ENCODE measurements around the gene GLCCI1. TPM values are rescaled to one million over a fixed set of nuclear protein-coding genes. Genes with fewer than 3 reads are reported as not detected.

GLCCI1 gene
- total RNA-seq, 2 experiments from 2014 or later: 12.9 to 13.3 TPM

GRCh38 chr7:7938471-7938870, 30.1 kb upstream of the GLCCI1 start:
- Mint-ChIP-seq H3K27me3 (ENCODE audit: low read depth) (no peaks in the 10 kb centered on the region), H3K27ac (no peak overlapping the region), H3K36me3 (ENCODE audit: low read depth) (no peaks in the 10 kb centered on the region), H3K9me3 (no peaks in the 10 kb centered on the region), H3K4me3 (no peak overlapping the region), H3K4me1 (ENCODE audit: low read depth) (no peaks in the 10 kb centered on the region)
- intact Hi-C loops (cut with micrococcal nuclease): no loop called here
- CTCF ChIA-PET: no interaction called here
- DNase-seq: no peak

- Mint-ChIP-seq H3K4me1 (ENCODE audit: low read depth) (peaks cover 16% of the 10 kb centered on the region), H3K4me3 (no peak overlapping the region), H3K9me3 (no peaks in the 10 kb centered on the region), H3K27me3 (ENCODE audit: low read depth) (no peaks in the 10 kb centered on the region), H3K36me3 (ENCODE audit: low read depth) (no peaks in the 10 kb centered on the region), H3K27ac (peak overlapping the region; percentile 10)
- no peak for DNase-seq
- intact Hi-C loops (cut with micrococcal nuclease): loop anchor here (1.0 kb wide), 1 partner anchor 24 kb away; the partner anchor contains the start of gene GLCCI1
- CTCF ChIA-PET: interaction anchor here (1.0 to 1.4 kb wide), 2 partner anchors 11 to 841 kb away, joined by 3 to 4 read pairs; no protein-coding TSS in a partner anchor
Observed at GRCh38 chr7:7943951-7944350, 24.6 kb upstream of the GLCCI1 start.

GRCh38 chr7:7944619-7945282, 23.8 kb upstream of the GLCCI1 start:
- CTCF ChIA-PET: interaction anchor here (0.6 to 1.4 kb wide), 4 partner anchors 11 to 841 kb away, joined by 3 to 4 read pairs (median 3); no protein-coding TSS in a partner anchor
- Mint-ChIP-seq H3K27ac (peak overlapping the region; percentile 18), H3K4me1 (ENCODE audit: low read depth) (peaks cover 16% of the 10 kb centered on the region), H3K27me3 (ENCODE audit: low read depth) (no peaks in the 10 kb centered on the region), H3K36me3 (ENCODE audit: low read depth) (no peaks in the 10 kb centered on the region), H3K9me3 (no peaks in the 10 kb centered on the region), H3K4me3 (peak overlapping the region; percentile 41)
- peak; percentile 75 for DNase-seq
- intact Hi-C loops (cut with micrococcal nuclease): loop anchor here (1.0 kb wide), 3 partner anchors 24 to 304 kb away; partner anchors contain the start of genes GLCCI1 and UMAD1

- H3K4me3 Mint-ChIP-seq: no peak overlapping the region
- CTCF ChIA-PET: no interaction called here
- intact Hi-C loops (cut with micrococcal nuclease): no loop called here
Observed at GRCh38 chr7:7946486-7946885, 22.1 kb upstream of the GLCCI1 start.

GRCh38 chr7:7948232-7948631, 20.4 kb upstream of the GLCCI1 start:
- no peak for DNase-seq
- CTCF ChIA-PET: no interaction called here
- peaks cover 16% of the 10 kb centered on the region for H3K4me1 Mint-ChIP-seq (ENCODE audit: low read depth)
- H3K27me3 Mint-ChIP-seq (ENCODE audit: low read depth): no peaks in the 10 kb centered on the region
- H3K36me3 Mint-ChIP-seq (ENCODE audit: low read depth): peaks cover 3% of the 10 kb centered on the region
- intact Hi-C loops (cut with micrococcal nuclease): no loop called here
- H3K4me3 Mint-ChIP-seq: no peak overlapping the region
- H3K9me3 Mint-ChIP-seq: peaks cover 3% of the 10 kb centered on the region
- no peak overlapping the region for H3K27ac Mint-ChIP-seq

More at GRCh38 chr7:7946486-7946885, 22.1 kb upstream of the GLCCI1 start:
- no peak for DNase-seq
- Mint-ChIP-seq H3K27me3 (ENCODE audit: low read depth) (no peaks in the 10 kb centered on the region), H3K36me3 (ENCODE audit: low read depth) (peaks cover 3% of the 10 kb centered on the region), H3K27ac (no peak overlapping the region), H3K9me3 (peaks cover 3% of the 10 kb centered on the region), H3K4me1 (ENCODE audit: low read depth) (peaks cover 16% of the 10 kb centered on the region)

GRCh38 chr7:7953806-7954205, 14.8 kb upstream of the GLCCI1 start:
- H3K4me3 Mint-ChIP-seq: no peak overlapping the region
- no peaks in the 10 kb centered on the region for H3K27me3 Mint-ChIP-seq (ENCODE audit: low read depth)
- CTCF ChIA-PET: no interaction called here

GRCh38 chr7:7956531-7957128, 12.0 kb upstream of the GLCCI1 start:
- CTCF ChIA-PET: no interaction called here
- H3K27ac Mint-ChIP-seq: no peak overlapping the region
- no peaks in the 10 kb centered on the region for H3K36me3 Mint-ChIP-seq (ENCODE audit: low read depth)

More at GRCh38 chr7:7953806-7954205, 14.8 kb upstream of the GLCCI1 start:
- peaks cover 3% of the 10 kb centered on the region for H3K9me3 Mint-ChIP-seq
- intact Hi-C loops (cut with micrococcal nuclease): no loop called here
- H3K4me1 Mint-ChIP-seq (ENCODE audit: low read depth): no peaks in the 10 kb centered on the region
- DNase-seq: no peak
- peaks cover 3% of the 10 kb centered on the region for H3K36me3 Mint-ChIP-seq (ENCODE audit: low read depth)
- H3K27ac Mint-ChIP-seq: no peak overlapping the region

GRCh38 chr7:7957513-7957912, 11.1 kb upstream of the GLCCI1 start:
- DNase-seq: no peak
- CTCF ChIA-PET: interaction anchor here (0.5 kb wide), 1 partner anchor 167 kb away, joined by 3 read pairs; no protein-coding TSS in a partner anchor
- H3K27me3 Mint-ChIP-seq (ENCODE audit: low read depth): no peaks in the 10 kb centered on the region
- H3K4me3 Mint-ChIP-seq: no peak overlapping the region
- H3K9me3 Mint-ChIP-seq: no peaks in the 10 kb centered on the region
- H3K27ac Mint-ChIP-seq: no peak overlapping the region
- intact Hi-C loops (cut with micrococcal nuclease): no loop called here
- no peaks in the 10 kb centered on the region for H3K4me1 Mint-ChIP-seq (ENCODE audit: low read depth)
- no peaks in the 10 kb centered on the region for H3K36me3 Mint-ChIP-seq (ENCODE audit: low read depth)

More at GRCh38 chr7:7956531-7957128, 12.0 kb upstream of the GLCCI1 start:
- DNase-seq: no peak
- no peaks in the 10 kb centered on the region for H3K9me3 Mint-ChIP-seq
- H3K4me1 Mint-ChIP-seq (ENCODE audit: low read depth): no peaks in the 10 kb centered on the region
- no peaks in the 10 kb centered on the region for H3K27me3 Mint-ChIP-seq (ENCODE audit: low read depth)
- H3K4me3 Mint-ChIP-seq: no peak overlapping the region
- intact Hi-C loops (cut with micrococcal nuclease): no loop called here

GRCh38 chr7:7959979-7960670, 8.5 kb upstream of the GLCCI1 start:
- H3K9me3 Mint-ChIP-seq: no peaks in the 10 kb centered on the region
- CTCF ChIA-PET: no interaction called here
- peaks cover 4% of the 10 kb centered on the region for H3K4me1 Mint-ChIP-seq (ENCODE audit: low read depth)
- no peaks in the 10 kb centered on the region for H3K36me3 Mint-ChIP-seq (ENCODE audit: low read depth)
- no peak overlapping the region for H3K4me3 Mint-ChIP-seq
- DNase-seq: no peak
- intact Hi-C loops (cut with micrococcal nuclease): no loop called here
- no peaks in the 10 kb centered on the region for H3K27me3 Mint-ChIP-seq (ENCODE audit: low read depth)
- H3K27ac Mint-ChIP-seq: no peak overlapping the region

- CTCF ChIA-PET: interaction anchor here (0.7 to 1.1 kb wide), 4 partner anchors 10 to 282 kb away, joined by 3 to 4 read pairs (median 3); no protein-coding TSS in a partner anchor
- no peaks in the 10 kb centered on the region for H3K36me3 Mint-ChIP-seq (ENCODE audit: low read depth)
- no peak overlapping the region for H3K27ac Mint-ChIP-seq
- H3K9me3 Mint-ChIP-seq: no peaks in the 10 kb centered on the region
- no peak for DNase-seq
- intact Hi-C loops (cut with micrococcal nuclease): no loop called here
- H3K4me3 Mint-ChIP-seq: no peak overlapping the region
- H3K4me1 Mint-ChIP-seq (ENCODE audit: low read depth): peaks cover 21% of the 10 kb centered on the region
- H3K27me3 Mint-ChIP-seq (ENCODE audit: low read depth): no peaks in the 10 kb centered on the region
Observed at GRCh38 chr7:7962851-7963250, 5.7 kb upstream of the GLCCI1 start.

GRCh38 chr7:7964250-7964649, 4.3 kb upstream of the GLCCI1 start:
- Mint-ChIP-seq H3K4me3 (no peak overlapping the region), H3K27ac (no peak overlapping the region), H3K9me3 (no peaks in the 10 kb centered on the region), H3K36me3 (ENCODE audit: low read depth) (no peaks in the 10 kb centered on the region), H3K4me1 (ENCODE audit: low read depth) (peaks cover 21% of the 10 kb centered on the region), H3K27me3 (ENCODE audit: low read depth) (no peaks in the 10 kb centered on the region)
- intact Hi-C loops (cut with micrococcal nuclease): no loop called here
- no peak for DNase-seq
- CTCF ChIA-PET: interaction anchor here (1.0 kb wide), 1 partner anchor 9 kb away, joined by 4 read pairs; no protein-coding TSS in a partner anchor

GRCh38 chr7:7964691-7965090, 3.9 kb upstream of the GLCCI1 start:
- no peak for DNase-seq
- Mint-ChIP-seq H3K27me3 (ENCODE audit: low read depth) (no peaks in the 10 kb centered on the region), H3K36me3 (ENCODE audit: low read depth) (no peaks in the 10 kb centered on the region), H3K27ac (no peak overlapping the region), H3K4me1 (ENCODE audit: low read depth) (peaks cover 21% of the 10 kb centered on the region), H3K9me3 (no peaks in the 10 kb centered on the region), H3K4me3 (no peak overlapping the region)
- CTCF ChIA-PET: interaction anchor here (1.0 to 2.2 kb wide), 2 partner anchors 10 to 225 kb away, joined by 4 to 5 read pairs; no protein-coding TSS in a partner anchor
- intact Hi-C loops (cut with micrococcal nuclease): loop anchor here (5.0 kb wide), 1 partner anchor 1742 kb away; no protein-coding TSS in a partner anchor
